ENCODE measurements around the gene SERPINA9.
"Not testable (repeated sequence)": the region's sequence is repeated elsewhere in the genome, so short reads cannot be mapped to it uniquely, and the experiment has no call there.

SERPINA9 gene

GRCh38 chr14:94476023-94476422, at the start of gene SERPINA9:
SERPINA9 (minus strand) TSS chr14:94476197; CDS start chr14:94469840, 6,357 bp downstream.
- no peak for DNase-seq

GRCh38 chr14:94524093-94524492, 48.1 kb upstream of the SERPINA9 start:
- no peak for DNase-seq

- DNase-seq, result no peak
These were observed 47.3 kb upstream of the SERPINA9 start for GRCh38 chr14:94523265-94523664.

GRCh38 chr14:94522115-94522724, 46.2 kb upstream of the SERPINA9 start:
- no peak for DNase-seq

GRCh38 chr14:94521375-94522114, 45.5 kb upstream of the SERPINA9 start:
- no peak for DNase-seq

- DNase-seq, result no peak
These were observed 41.8 kb upstream of the SERPINA9 start for GRCh38 chr14:94517641-94518257.

- no peak for DNase-seq
These were observed 41.2 kb upstream of the SERPINA9 start for GRCh38 chr14:94517248-94517640.

- DNase-seq, result no peak
These were observed 39.9 kb upstream of the SERPINA9 start for GRCh38 chr14:94515856-94516255.

GRCh38 chr14:94515426-94515825, 39.4 kb upstream of the SERPINA9 start:
- no peak for DNase-seq

GRCh38 chr14:94514351-94514750, 38.4 kb upstream of the SERPINA9 start:
- DNase-seq, result no peak

- DNase-seq, result not testable (repeated sequence)
These were observed 34.5 kb upstream of the SERPINA9 start for GRCh38 chr14:94510481-94510880.

GRCh38 chr14:94509356-94509755, 33.4 kb upstream of the SERPINA9 start, which contains the start of gene SERPINA12:
SERPINA12 (minus strand) TSS chr14:94509469; CDS start chr14:94498397, 11,072 bp downstream.
- DNase-seq, result no peak

GRCh38 chr14:94505641-94506040, 29.6 kb upstream of the SERPINA9 start:
- no peak for DNase-seq

- DNase-seq, result no peak
These were observed 29.2 kb upstream of the SERPINA9 start for GRCh38 chr14:94505206-94505605.

GRCh38 chr14:94501588-94502516, 25.9 kb upstream of the SERPINA9 start:
- DNase-seq, result no peak

- no peak for DNase-seq
These were observed 24.3 kb upstream of the SERPINA9 start for GRCh38 chr14:94500264-94500663.

GRCh38 chr14:94499673-94500072, 23.7 kb upstream of the SERPINA9 start:
- DNase-seq, result no peak

- no peak for DNase-seq
These were observed 22.2 kb upstream of the SERPINA9 start for GRCh38 chr14:94498215-94498614.

- no peak for DNase-seq
These were observed 18.1 kb upstream of the SERPINA9 start for GRCh38 chr14:94494085-94494484.

GRCh38 chr14:94491511-94491910, 15.5 kb upstream of the SERPINA9 start:
- DNase-seq, result no peak

- no peak for DNase-seq
These were observed 13.3 kb upstream of the SERPINA9 start for GRCh38 chr14:94489336-94489735.

GRCh38 chr14:94486883-94487282, 10.9 kb upstream of the SERPINA9 start:
- DNase-seq, result no peak

Data from CD4-positive, alpha-beta T cell treated with Interleukin-17A for 1 hour (primary cell).